H1 (cell line): ENCODE data around the gene CGNL1. TPM values are rescaled to one million over a fixed set of nuclear protein-coding genes. Genes with fewer than 3 reads are reported as not detected.

Experiments
- CTCF ChIA-PET: fragments of 300-600 bp; sonication (Branson Sonifier 250); formaldehyde crosslinking; loops from one replicate; lab custom pipeline; 2021; ENCODE audit not compliant: partially characterized antibody; lab: Charles Lee
- POLR2A ChIA-PET: fragments of 300-600 bp; sonication (Branson Sonifier 250); formaldehyde crosslinking; loops from one replicate; lab custom pipeline; 2021; ENCODE audit warnings: inconsistent platforms; ENCODE audit not compliant: partially characterized antibody; lab: Charles Lee
- DNase-seq, 2 experiments: peaks; one replicate each; pipeline versions ENCODE4 v3.0.0 to v3.0.0-alpha.2; 2010 to 2022; ENCODE audit warnings: low spot score in 2 of 2, low read depth in 1 of 2, mixed read lengths in 1 of 2
- FAIRE-seq: peaks from 2 replicates; lab custom pipeline; 2011; peaks lifted over from hg19 to GRCh38; lab: Jason Lieb, UNC
- H2AFZ ChIP-seq: 2 replicates; pipeline ENCODE4 v1.8.1; 2012; ENCODE audit warnings: low read length, inconsistent platforms
- H2AK5ac ChIP-seq: 2 replicates; pipeline ENCODE4 v1.6.1; 2013; ENCODE audit warnings: low read depth, low read length
- H2BK120ac ChIP-seq: replicated peaks from 2 replicates; pipeline ENCODE3; 2013; ENCODE audit warnings: low read depth, low read length, inconsistent platforms
- H2BK12ac ChIP-seq: 2 replicates; pipeline ENCODE4 v1.6.1; 2013; ENCODE audit warnings: low read depth, low read length
- H2BK15ac ChIP-seq: 2 replicates; pipeline ENCODE4 v1.6.1; 2013; ENCODE audit warnings: low read length
- H2BK20ac ChIP-seq: 2 replicates; pipeline ENCODE4 v1.6.1; 2013; ENCODE audit warnings: low read length
- H2BK5ac ChIP-seq: 2 replicates; pipeline ENCODE4 v1.6.1; 2013; ENCODE audit warnings: low read depth, low read length
- H3K14ac ChIP-seq: 2 replicates; pipeline ENCODE4 v1.6.1; 2013; ENCODE audit warnings: inconsistent platforms; ENCODE audit not compliant: insufficient read length
- H3K18ac ChIP-seq: 2 replicates; pipeline ENCODE4 v1.6.1; 2013; ENCODE audit warnings: low read length; ENCODE audit errors: extremely low read depth
- H3K23ac ChIP-seq: 2 replicates; pipeline ENCODE4 v1.6.1; 2013; ENCODE audit warnings: inconsistent platforms; ENCODE audit not compliant: insufficient read length
- H3K23me2 ChIP-seq: 2 replicates; pipeline ENCODE4 v1.6.1; 2013; ENCODE audit warnings: low read depth, low read length
- H3K27ac ChIP-seq: 2 replicates; pipeline ENCODE4 v1.6.1; 2011; ENCODE audit warnings: low read depth, low read length, inconsistent platforms
- H3K27me3 ChIP-seq, 4 experiments: replicated peaks in 1 of 4; 1 replicate in 1 of 4; 2 replicates in 3 of 4; pipeline versions ENCODE4 v1.6.1 to v1.8.1; 2011 to 2013; ENCODE audit warnings: low read length in 3 of 4, mild to moderate bottlenecking in 3 of 4, inconsistent platforms in 2 of 4, mixed read lengths in 2 of 4, moderate library complexity in 1 of 4; ENCODE audit not compliant: control insufficient read depth in 3 of 4, insufficient read depth in 3 of 4; ENCODE audit errors: extremely low read depth in 1 of 4
- H3K36me3 ChIP-seq, 4 experiments: 2 replicates each; pipeline versions ENCODE4 v1.6.1 to v1.8.1; 2011 to 2013; ENCODE audit warnings: mild to moderate bottlenecking in 4 of 4, low read length in 3 of 4, moderate library complexity in 2 of 4, control low read depth in 1 of 4, inconsistent platforms in 1 of 4; ENCODE audit not compliant: insufficient read depth in 4 of 4, control insufficient read depth in 2 of 4
- H3K4ac ChIP-seq: replicated peaks from 2 replicates; pipeline ENCODE3; 2013; ENCODE audit warnings: low read length, low read depth, mixed read lengths, inconsistent platforms; ENCODE audit not compliant: insufficient read length
- H3K4me1 ChIP-seq, 4 experiments: replicated peaks in 1 of 4; 1 replicate in 1 of 4; 2 replicates in 3 of 4; pipeline versions ENCODE4 v1.6.1 to v1.8.1; 2011 to 2013; ENCODE audit warnings: low read length in 3 of 4, inconsistent platforms in 2 of 4, mixed read lengths in 1 of 4; ENCODE audit not compliant: insufficient read depth in 4 of 4, control insufficient read depth in 3 of 4
- H3K4me2 ChIP-seq, 2 experiments: 2 replicates each; pipeline versions ENCODE4 v1.6.1 to v1.8.1; 2011 to 2013; ENCODE audit warnings: low read depth in 2 of 2, low read length in 2 of 2, control low read depth in 1 of 2, inconsistent platforms in 1 of 2, mild to moderate bottlenecking in 1 of 2; ENCODE audit not compliant: insufficient read depth in 1 of 2
- H3K4me3 ChIP-seq, 4 experiments: fragments of 200-600, 300-600 bp in 1 of 4; sonication (generic), shearing (Covaris generic), sonication (Bioruptor Twin) in 1 of 4; 2 replicates each; pipeline versions ENCODE4 v1.5.1 to v1.8.1; 2011 to 2016; ENCODE audit warnings: low read length in 4 of 4, low read depth in 3 of 4, control low read depth in 2 of 4, inconsistent platforms in 2 of 4, mild to moderate bottlenecking in 2 of 4, mixed read lengths in 1 of 4, moderate library complexity in 1 of 4; ENCODE audit not compliant: insufficient read depth in 2 of 4; ENCODE audit errors: extremely low read depth in 1 of 4
- H3K56ac ChIP-seq: replicated peaks from 2 replicates; pipeline ENCODE3; 2013; ENCODE audit warnings: low read depth, mild to moderate bottlenecking, mixed read lengths, low read length, inconsistent platforms; ENCODE audit not compliant: insufficient read length
- H3K79me1 ChIP-seq: 2 replicates; pipeline ENCODE4 v1.6.1; 2013; ENCODE audit warnings: low read depth, low read length, control low read depth
- H3K79me2 ChIP-seq, 2 experiments: 2 replicates each; pipeline versions ENCODE4 v1.6.1 to v1.8.1; 2012 to 2013; ENCODE audit warnings: low read length in 2 of 2, mild to moderate bottlenecking in 2 of 2, inconsistent platforms in 1 of 2; ENCODE audit not compliant: insufficient read depth in 2 of 2, control insufficient read depth in 1 of 2
- H3K9ac ChIP-seq, 4 experiments: replicated peaks in 1 of 4; 1 replicate in 1 of 4; 2 replicates in 3 of 4; pipeline versions ENCODE4 v1.6.1 to v1.8.1; 2011 to 2013; ENCODE audit warnings: low read depth in 3 of 4, low read length in 3 of 4, control low read depth in 2 of 4, mild to moderate bottlenecking in 2 of 4, moderate library complexity in 2 of 4, inconsistent platforms in 1 of 4; ENCODE audit errors: extremely low read depth in 1 of 4
- H3K9me3 ChIP-seq, 2 experiments: 2 replicates each; pipeline versions ENCODE4 v1.6.1 to v1.8.1; 2012 to 2013; ENCODE audit warnings: mild to moderate bottlenecking in 2 of 2, moderate library complexity in 2 of 2, control low read depth in 1 of 2, inconsistent platforms in 1 of 2, low read depth in 1 of 2, low read length in 1 of 2, mixed read lengths in 1 of 2; ENCODE audit not compliant: insufficient read depth in 2 of 2
- H4K20me1 ChIP-seq, 2 experiments: replicated peaks in 1 of 2; 2 replicates each; pipeline versions ENCODE3 to v1.8.1; 2011 to 2013; ENCODE audit warnings: inconsistent platforms in 2 of 2, low read length in 2 of 2, mild to moderate bottlenecking in 1 of 2; ENCODE audit not compliant: insufficient read depth in 2 of 2, control insufficient read depth in 1 of 2
- H4K5ac ChIP-seq: 2 replicates; pipeline ENCODE4 v1.6.1; 2013; ENCODE audit warnings: low read length, low read depth, mixed read lengths, inconsistent platforms; ENCODE audit not compliant: insufficient read length
- H4K8ac ChIP-seq: 2 replicates; pipeline ENCODE4 v1.8.0; 2013; ENCODE audit warnings: mild to moderate bottlenecking, moderate library complexity, low read length, inconsistent platforms; ENCODE audit not compliant: insufficient read depth; ENCODE audit errors: extremely low read depth
- H4K91ac ChIP-seq: replicated peaks from 2 replicates; pipeline ENCODE3; 2013; ENCODE audit warnings: low read length, mixed read lengths, inconsistent platforms; ENCODE audit not compliant: insufficient read length
- BCL11A ChIP-seq, 2 experiments: IDR thresholded peaks; one replicate each; pipeline ENCODE4 v1.6.1; 2011; ENCODE audit warnings: low read depth in 2 of 2, low read length in 2 of 2, mild to moderate bottlenecking in 2 of 2
- CBX8 ChIP-seq: fragments of 300-800, 300-1000 bp; sonication (generic); IDR thresholded peaks from 2 replicates; pipeline ENCODE4 v1.7.1; 2016; ENCODE audit warnings: low read depth, low read length, borderline replicate concordance
- CHD2 ChIP-seq: IDR thresholded peaks from 2 replicates; pipeline ENCODE4 v1.6.1; 2012; ENCODE audit warnings: low read length, improper control_type of control experiment
- EZH2 ChIP-seq: fragments of 200-600 bp; sonication (generic); IDR thresholded peaks from 2 replicates; pipeline ENCODE4 v1.7.1; 2012; ENCODE audit warnings: low read depth, mild to moderate bottlenecking, moderate library complexity, low read length, inconsistent platforms; ENCODE audit not compliant: severe bottlenecking
- MAX ChIP-seq: IDR thresholded peaks from 2 replicates; pipeline ENCODE4 v1.6.1; 2012; ENCODE audit warnings: inconsistent platforms
- POU5F1 ChIP-seq: IDR thresholded peaks from 2 replicates; pipeline ENCODE4 v1.6.1; 2011; ENCODE audit warnings: low read depth, mild to moderate bottlenecking, low read length, moderate library complexity
- RBBP5 ChIP-seq: IDR thresholded peaks from 2 replicates; pipeline ENCODE4 v1.7.1; 2012; ENCODE audit warnings: low read depth, mild to moderate bottlenecking, inconsistent platforms, low read length, moderate library complexity, borderline replicate concordance
- RNF2 ChIP-seq: fragments of 200-900, 300-1000 bp; sonication (generic); IDR thresholded peaks from 2 replicates; pipeline ENCODE4 v1.7.1; 2016; ENCODE audit warnings: borderline replicate concordance, low read depth, mild to moderate bottlenecking, antibody characterized with exemption, low read length; ENCODE audit not compliant: poor library complexity, severe bottlenecking; ENCODE audit errors: missing control alignments
- SAP30 ChIP-seq: fragments of 300-600 bp; sonication (generic); IDR thresholded peaks from 2 replicates; pipeline ENCODE4 v1.7.1; 2012; ENCODE audit warnings: low read length, moderate library complexity, mild to moderate bottlenecking, inconsistent platforms; ENCODE audit not compliant: insufficient read depth, insufficient replicate concordance
- SIN3A ChIP-seq, 2 experiments: IDR thresholded peaks in 1 of 2; conservative IDR thresholded peaks in 1 of 2; 2 replicates each; pipeline ENCODE4 v1.6.1; 2011 to 2012; ENCODE audit warnings: low read length in 2 of 2, improper control_type of control experiment in 1 of 2, low read depth in 1 of 2, mild to moderate bottlenecking in 1 of 2
- SRF ChIP-seq: IDR thresholded peaks from 2 replicates; pipeline ENCODE4 v1.6.1; 2011; ENCODE audit warnings: mild to moderate bottlenecking, low read depth, low read length, moderate library complexity
- ZNF274 ChIP-seq: IDR thresholded peaks from 2 replicates; pipeline ENCODE4 v1.7.0; 2012; ENCODE audit warnings: low read length, borderline replicate concordance; ENCODE audit errors: extremely low read depth
- WGBS, 2 experiments: shearing (Covaris generic) in 1 of 2; methylation state at CpG; one replicate each; pipeline versions ENCODE4 v1.1.6 to v1.1.7; 2013 to 2015; ENCODE audit warnings: low lambda C conversion rate in 2 of 2, mixed read lengths in 2 of 2, inconsistent platforms in 1 of 2, low coverage in 1 of 2, missing lambda C conversion rate in 1 of 2; ENCODE audit not compliant: insufficient replicate concordance in 2 of 2, insufficient coverage in 1 of 2, insufficient read length in 1 of 2; ENCODE audit errors: extremely low coverage in 1 of 2, missing lambda C conversion rate in 1 of 2; 5-methylcytosine and 5-hydroxymethylcytosine counted together
- polyA plus RNA-seq, 7 experiments: library from polyadenylated mRNA; depleted of rRNA in 3 of 7; stranded (reverse) in 5 of 7; unstranded in 2 of 7; fragments of >200 nt in 5 of 7; fragments of 200-250 nt in 2 of 7; gene quantifications; 1 replicate in 5 of 7; 2 replicates in 1 of 7; 4 replicates in 1 of 7; pipeline versions ENCODE4 v1.2.1 to v1.2.3, GENCODE V29; 2011 to 2013; ENCODE audit warnings: missing spikeins in 2 of 7, mixed read lengths in 2 of 7
- total RNA-seq: library from RNA; stranded (reverse); fragmentation: NEBNext Ultra II Directional; extraction: Animal tissue kit (Norgen Biotek cat#: 25700); gene quantifications from 2 replicates; pipeline ENCODE4 v1.2.1, GENCODE V29; 2021

Gene CGNL1
- total and polyA plus RNA-seq, 2 of the 8 experiments (the other 6 are each of a cell fraction or from before 2014, with no cell fraction given): 21.8 to 75.6 TPM

- Histone ChIP-seq H3K27ac (no peak overlapping the region), H2AK5ac (no peak overlapping the region), H3K4me1 (no peaks in the 10 kb centered on the region), H2BK20ac (no peak overlapping the region), H4K8ac (no peak overlapping the region), H2BK120ac (no peak overlapping the region), H3K23ac (no peak overlapping the region), H3K9me3 (no peaks in the 10 kb centered on the region), H3K4me3 (no peak overlapping the region), H3K79me2 (no peaks in the 10 kb centered on the region), H3K18ac (no peak overlapping the region), H4K5ac (no peak overlapping the region), H3K56ac (no peak overlapping the region), H3K23me2 (no peaks in the 10 kb centered on the region; the same call in 1 of the 2 replicates), H4K20me1 (no peaks in the 10 kb centered on the region), H3K27me3 (no peaks in the 10 kb centered on the region), H3K14ac (no peak overlapping the region), H3K4me2 (no peak overlapping the region), H3K36me3 (no peaks in the 10 kb centered on the region), H2AFZ (0 out of 2 replicates have a peak overlapping the region, but pooled peaks have one; percentile 30), H2BK15ac (no peak overlapping the region), H2BK12ac (no peak overlapping the region), H3K79me1 (no peaks in the 10 kb centered on the region), H3K4ac (no peak overlapping the region), H2BK5ac (no peak overlapping the region), H3K9ac (no peak overlapping the region), H4K91ac (no peak overlapping the region)
- DNase-seq (no peak), FAIRE-seq (no peak)
- ChIA-PET POLR2A (no interaction called here), CTCF (interaction anchor here (0.8 to 3.4 kb wide), 10 partner anchors 9 to 77 kb away, joined by 3 to 20 read pairs (median 4); partner anchors contain the start of gene MYZAP)
- WGBS, 2 experiments: 94% methylated on average over 8 of the region's 8 CpGs; no CpG with 5 or more reads in 1 of the 2 experiments
- no peak for TF ChIP-seq SAP30
- TF ChIP-seq BCL11A (IDR thresholded peaks at IDR 0.05; ENCODE audit: low read depth in 2 of 2, low read length in 2 of 2): no peak
- no peak for TF ChIP-seq POU5F1
- TF ChIP-seq CBX8: no peak
- no peak for TF ChIP-seq ZNF274
- no peak for TF ChIP-seq SIN3A (conservative IDR thresholded peaks at IDR 0.05 in 1 of 2, IDR thresholded peaks at IDR 0.05 in 1 of 2; ENCODE audit: low read depth in 1 of 2, low read length in 2 of 2)
- no peak for TF ChIP-seq EZH2
- no peak for TF ChIP-seq CHD2
- TF ChIP-seq SRF: no peak
- TF ChIP-seq MAX: no peak
- TF ChIP-seq RNF2: no peak
- no peak for TF ChIP-seq RBBP5
These were observed 204.1 kb downstream of the CGNL1 start for GRCh38 chr15:57580428-57580827.
